Mucosa of descending colon (tissue), 3 donors: ENCODE data around the gene MAK. TPM values are rescaled to one million over a fixed set of nuclear protein-coding genes. Genes with fewer than 3 reads are reported as not detected.
"Not testable (repeated sequence)": the region's sequence is repeated elsewhere in the genome, so short reads cannot be mapped to it uniquely, and the experiment has no call there.

Experiments
- ATAC-seq: fragments of 200-7000 bp; cut with Tn5 transposase; one replicate; pipeline ENCODE4 v1.9.1; 2020; ENCODE audit warnings: mild to moderate bottlenecking, moderate library complexity
- DNase-seq, 3 donors: peaks; one replicate each; pipeline ENCODE4 v3.0.0-alpha.2; 2020
- H3K36me3 ChIP-seq: fragments of 200-600 bp; one replicate; pipeline ENCODE4 v1.8.0; 2021; ENCODE audit warnings: low read depth, mild to moderate bottlenecking
- H3K4me1 ChIP-seq: fragments of 200-600 bp; one replicate; pipeline ENCODE4 v1.8.0; 2021; ENCODE audit warnings: low read depth, mild to moderate bottlenecking
- H3K4me3 ChIP-seq: fragments of 200-600 bp; one replicate; pipeline ENCODE4 v1.8.0; 2021; ENCODE audit warnings: mild to moderate bottlenecking
- H3K9me3 ChIP-seq: fragments of 200-600 bp; one replicate; pipeline ENCODE4 v1.8.0; 2021; ENCODE audit warnings: mild to moderate bottlenecking
- intact Hi-C, 2 donors: fragments of 100-400 bp; cut with DNase I in 1 of 2; cut with micrococcal nuclease in 1 of 2; formaldehyde crosslinking; loops; one replicate each; pipeline versions ENCODE4 v1.11.0 to v1.11.1; 2022; cut with DNase I, micrococcal nuclease
- total RNA-seq, 3 donors: library from RNA; stranded (reverse); fragmentation: NEBNext Ultra II Directional in 2 of 3; extraction: Animal tissue kit (Norgen Biotek cat#: 25700) in 2 of 3; gene quantifications; one replicate each; pipeline versions ENCODE4 v1.2.1 to v1.2.4, GENCODE V29; 2021 to 2023
- TF ChIP-seq, protein P1 (sequence below): fragments of 200-600 bp; IDR thresholded peaks from one replicate; pipeline ENCODE4 v1.8.0; 2022; ENCODE audit warnings: antibody characterized with exemption, mild to moderate bottlenecking
- donor health status: DM: no; HTN: no; CAD: no; lungs with moderate emphysema.
- donor health status: DM: no; HTN: no; CAD: no.
- donor health status: DM: no; HTN: yes; CAD: no.

Gene MAK
- total RNA-seq, 3 donors from 2014 or later = not detected

DNA sequence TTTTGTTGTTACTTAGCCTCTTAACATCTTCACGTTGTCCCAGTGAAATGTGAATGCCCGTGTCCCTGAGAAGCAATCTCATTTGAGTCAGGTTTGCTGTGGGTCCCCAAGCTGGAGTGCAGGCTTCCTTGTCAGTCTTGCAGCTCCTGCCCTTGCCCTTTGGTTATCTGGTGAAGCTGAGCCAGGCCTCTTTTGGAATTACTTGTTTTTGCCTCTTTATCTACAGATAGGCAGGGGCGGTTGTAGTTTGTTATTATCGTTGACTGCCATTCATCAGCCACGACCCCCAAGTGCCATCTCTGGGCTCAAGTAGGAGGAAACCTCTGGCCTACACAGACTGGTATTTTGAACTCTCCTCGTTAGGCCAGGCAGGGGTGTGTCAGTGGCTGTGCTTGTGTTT, 113.3 kb downstream of the MAK start:
- no peaks in the 10 kb centered on the region for H3K9me3 ChIP-seq
- peaks cover 13% of the 10 kb centered on the region for H3K4me1 ChIP-seq
- no peaks in the 10 kb centered on the region for H3K36me3 ChIP-seq
- intact Hi-C loops = no loop called here
- H3K4me3 ChIP-seq = no peak overlapping the region
- ATAC-seq = no peak
- TF ChIP-seq, protein P1, sequence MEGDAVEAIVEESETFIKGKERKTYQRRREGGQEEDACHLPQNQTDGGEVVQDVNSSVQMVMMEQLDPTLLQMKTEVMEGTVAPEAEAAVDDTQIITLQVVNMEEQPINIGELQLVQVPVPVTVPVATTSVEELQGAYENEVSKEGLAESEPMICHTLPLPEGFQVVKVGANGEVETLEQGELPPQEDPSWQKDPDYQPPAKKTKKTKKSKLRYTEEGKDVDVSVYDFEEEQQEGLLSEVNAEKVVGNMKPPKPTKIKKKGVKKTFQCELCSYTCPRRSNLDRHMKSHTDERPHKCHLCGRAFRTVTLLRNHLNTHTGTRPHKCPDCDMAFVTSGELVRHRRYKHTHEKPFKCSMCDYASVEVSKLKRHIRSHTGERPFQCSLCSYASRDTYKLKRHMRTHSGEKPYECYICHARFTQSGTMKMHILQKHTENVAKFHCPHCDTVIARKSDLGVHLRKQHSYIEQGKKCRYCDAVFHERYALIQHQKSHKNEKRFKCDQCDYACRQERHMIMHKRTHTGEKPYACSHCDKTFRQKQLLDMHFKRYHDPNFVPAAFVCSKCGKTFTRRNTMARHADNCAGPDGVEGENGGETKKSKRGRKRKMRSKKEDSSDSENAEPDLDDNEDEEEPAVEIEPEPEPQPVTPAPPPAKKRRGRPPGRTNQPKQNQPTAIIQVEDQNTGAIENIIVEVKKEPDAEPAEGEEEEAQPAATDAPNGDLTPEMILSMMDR = no peak
- DNase-seq = no peak

DNA sequence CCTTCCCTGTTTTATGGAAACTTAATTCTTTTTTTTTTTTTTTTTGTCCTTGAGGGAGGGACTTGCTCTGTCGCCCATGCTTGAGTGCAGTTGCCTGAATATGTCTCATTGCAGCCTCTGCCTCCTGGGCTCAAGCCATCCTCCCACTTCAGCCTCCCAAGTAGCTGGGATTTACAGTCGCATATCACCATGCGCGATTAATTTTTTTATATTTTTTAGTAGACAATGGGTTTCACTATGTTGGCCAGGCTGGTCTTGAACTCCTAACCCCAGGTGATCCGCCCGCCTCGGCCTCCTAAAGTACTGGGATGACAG, 114.8 kb downstream of the MAK start:
- TF ChIP-seq, protein P1 = no peak
- peak in 1 of 3 donors; percentile 35 for DNase-seq
- Histone ChIP-seq H3K9me3 (no peaks in the 10 kb centered on the region), H3K36me3 (no peaks in the 10 kb centered on the region), H3K4me1 (peaks cover 13% of the 10 kb centered on the region), H3K4me3 (peak overlapping the region; percentile 54)
- intact Hi-C loops = no loop called here
- no peak for ATAC-seq

DNA sequence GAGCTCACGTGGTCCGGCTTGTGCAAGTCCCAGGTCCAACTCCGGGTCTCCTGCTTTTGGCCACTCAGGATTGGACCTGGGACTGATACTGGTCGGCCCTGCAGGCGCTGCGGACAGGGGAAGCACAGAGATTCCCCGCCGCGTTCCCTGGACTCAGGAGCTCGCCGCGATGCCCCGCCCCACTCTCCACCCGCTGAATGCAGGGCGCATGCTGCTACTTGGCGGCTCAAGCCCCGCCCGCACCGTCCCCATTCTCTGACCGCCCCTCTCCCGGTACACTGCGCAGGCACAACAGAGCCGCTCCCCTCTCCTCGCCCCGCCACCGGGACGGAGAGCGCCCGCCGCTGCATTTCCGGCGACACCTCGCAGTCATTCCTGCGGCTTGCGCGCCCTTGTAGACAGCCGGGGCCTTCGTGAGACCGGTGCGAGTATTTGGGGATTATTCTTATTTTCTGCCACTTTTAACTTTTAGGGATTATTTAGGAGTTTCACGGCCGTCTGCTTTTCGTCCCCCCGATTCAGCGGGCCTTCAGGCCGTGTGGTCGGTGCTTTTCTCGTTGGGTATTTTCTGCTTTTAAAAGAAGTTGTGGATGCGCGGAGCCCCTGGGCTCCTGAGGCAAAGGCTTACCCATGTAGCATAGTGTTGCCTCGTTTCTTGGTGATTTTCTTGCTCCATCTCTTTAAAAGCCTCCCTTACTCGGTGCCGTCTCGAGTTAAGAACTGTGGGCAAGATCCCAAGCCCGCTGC, 115.3 kb downstream of the MAK start, which contains the start of gene TMEM14C:
TMEM14C (plus strand) TSS at position 251 of the 747 bp plus-strand sequence. CDS start 1,544 bp downstream, outside the sequence.
- TF ChIP-seq, protein P1 = no peak
- no peaks in the 10 kb centered on the region for H3K9me3 ChIP-seq
- ATAC-seq (peak; percentile 98), DNase-seq (peak; percentile 99)
- intact Hi-C loops = no loop called here
- H3K4me3 ChIP-seq = peak within 1 kb of the TSS; percentile 54
- H3K4me1 ChIP-seq = peaks cover 13% of the 10 kb centered on the region
- H3K36me3 ChIP-seq = no peaks in the 10 kb centered on the region

DNA sequence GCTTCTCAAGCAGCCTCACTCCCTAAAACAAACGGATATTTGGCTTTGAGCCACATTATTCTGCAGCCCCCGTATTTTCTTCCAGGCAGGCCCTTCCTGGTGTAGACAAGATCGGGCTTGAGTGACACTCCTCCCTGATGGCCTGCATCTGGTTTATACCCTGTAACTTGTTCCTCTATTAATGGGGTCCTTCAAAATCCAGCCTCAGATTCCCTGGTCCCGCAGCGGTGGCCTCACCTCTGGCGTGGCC, 115.8 kb downstream of the MAK start:
- intact Hi-C loops = no loop called here
- Histone ChIP-seq H3K9me3 (no peaks in the 10 kb centered on the region), H3K4me1 (peaks cover 13% of the 10 kb centered on the region), H3K4me3 (peak overlapping the region; percentile 54), H3K36me3 (no peaks in the 10 kb centered on the region)
- DNase-seq (no peak), ATAC-seq (no peak)
- TF ChIP-seq, protein P1 = no peak

DNA sequence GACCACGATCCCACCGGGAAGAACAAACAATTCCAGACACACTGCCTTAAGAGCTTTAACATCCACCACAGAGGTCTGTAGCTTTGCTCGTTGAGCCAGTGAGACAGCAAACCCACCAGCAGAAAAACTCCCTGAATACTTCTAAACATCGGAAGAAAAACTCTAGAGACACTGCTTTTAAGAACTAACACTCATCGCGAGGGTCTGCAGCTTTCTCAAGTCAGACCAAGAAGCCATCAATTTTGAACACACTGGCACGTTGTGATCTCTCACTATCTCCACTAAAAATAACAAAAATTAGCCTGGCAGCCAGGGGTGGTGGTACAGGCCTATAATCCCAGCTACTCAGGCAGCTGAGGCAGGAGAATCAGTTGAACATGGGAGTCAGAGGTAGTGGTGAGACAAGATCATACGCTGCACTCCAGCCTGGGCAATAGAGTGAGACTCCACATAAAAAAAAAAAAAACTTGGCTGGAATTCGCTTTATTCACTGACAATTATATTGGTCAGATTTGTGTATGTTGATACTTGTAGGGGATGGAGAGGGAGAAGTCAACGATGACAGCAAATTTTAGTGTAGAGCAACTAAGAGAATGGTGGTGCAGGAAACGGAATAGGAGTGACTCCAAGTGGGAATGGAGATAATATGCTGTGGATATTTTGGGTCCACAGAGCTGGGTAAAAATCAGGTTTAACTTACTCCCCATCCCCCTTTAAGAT, 116.3 kb downstream of the MAK start:
- TF ChIP-seq, protein P1 = no peak
- intact Hi-C loops = no loop called here
- Histone ChIP-seq H3K4me1 (peaks cover 13% of the 10 kb centered on the region), H3K9me3 (no peaks in the 10 kb centered on the region), H3K36me3 (no peaks in the 10 kb centered on the region), H3K4me3 (no peak overlapping the region)
- no peak for ATAC-seq
- no peak for DNase-seq

DNA sequence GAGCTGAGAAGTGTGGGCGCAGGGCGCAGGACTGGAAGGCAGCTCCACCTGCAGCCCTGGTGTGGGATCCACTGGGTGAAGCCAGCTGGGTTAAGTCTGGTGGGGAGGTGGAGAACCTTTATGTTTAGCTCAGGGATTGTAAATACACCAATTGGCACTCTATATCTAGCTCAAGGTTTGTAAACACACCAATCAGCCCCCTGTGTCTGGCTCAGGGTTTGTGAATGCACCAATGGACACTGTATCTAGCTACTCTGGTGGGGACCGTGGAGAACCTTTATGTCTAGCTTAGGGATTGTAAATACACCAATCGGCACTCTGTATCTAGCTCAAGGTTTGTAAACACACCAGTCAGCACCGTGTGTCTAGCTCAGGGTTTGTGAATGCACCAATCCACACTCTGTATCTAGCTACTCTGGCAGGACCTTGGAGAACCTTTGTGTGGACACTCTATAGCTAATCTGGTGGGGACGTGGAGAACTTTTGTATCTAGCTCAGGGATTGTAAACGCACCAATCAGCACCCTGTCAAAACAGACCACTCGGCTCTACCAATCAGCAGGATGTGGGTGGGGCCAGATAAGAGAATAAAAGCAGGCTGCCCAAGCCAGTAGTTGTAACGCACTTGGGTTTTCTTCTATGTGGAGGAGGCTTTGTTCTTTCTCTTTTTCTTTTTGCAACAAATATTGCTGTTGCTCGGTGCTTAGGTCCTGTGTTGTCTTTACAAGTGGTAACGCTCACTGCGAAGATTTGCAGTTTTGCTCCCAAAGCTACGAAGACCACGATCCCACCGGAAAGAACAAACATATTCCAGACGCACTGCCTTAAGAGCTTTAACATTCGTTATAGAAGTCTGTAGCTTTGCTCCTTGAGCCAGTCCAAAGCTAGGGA, 117.1 kb downstream of the MAK start:
- intact Hi-C loops, H3K36me3 ChIP-seq, DNase-seq, H3K9me3 ChIP-seq, ATAC-seq: not testable (repeated sequence)
- peak overlapping the region; percentile 64 for H3K4me3 ChIP-seq
- peaks cover 13% of the 10 kb centered on the region for H3K4me1 ChIP-seq
